PC-3 (cell line): ENCODE results near the gene STAT5B.

Source experiments
- CTCF ChIP-seq: fragments of 300-600 bp; sonication (generic); conservative IDR thresholded peaks from 2 replicates; pipeline ENCODE4 v1.5.1; 2017; ENCODE audit warnings: antibody characterized with exemption, low read depth, mild to moderate bottlenecking, low read length
- EZH2 ChIP-seq: fragments of 300-600 bp; sonication (generic); IDR thresholded peaks from one replicate; pipeline ENCODE4 v1.6.1; 2017; ENCODE audit warnings: antibody characterized with exemption, mild to moderate bottlenecking, low read length; ENCODE audit not compliant: unreplicated experiment
- EZH2phosphoT487 ChIP-seq: fragments of 300-600 bp; sonication (generic); IDR thresholded peaks from 2 replicates; pipeline ENCODE4 v1.6.1; 2018; ENCODE audit warnings: mild to moderate bottlenecking, antibody characterized with exemption, low read length, borderline replicate concordance

DNA sequence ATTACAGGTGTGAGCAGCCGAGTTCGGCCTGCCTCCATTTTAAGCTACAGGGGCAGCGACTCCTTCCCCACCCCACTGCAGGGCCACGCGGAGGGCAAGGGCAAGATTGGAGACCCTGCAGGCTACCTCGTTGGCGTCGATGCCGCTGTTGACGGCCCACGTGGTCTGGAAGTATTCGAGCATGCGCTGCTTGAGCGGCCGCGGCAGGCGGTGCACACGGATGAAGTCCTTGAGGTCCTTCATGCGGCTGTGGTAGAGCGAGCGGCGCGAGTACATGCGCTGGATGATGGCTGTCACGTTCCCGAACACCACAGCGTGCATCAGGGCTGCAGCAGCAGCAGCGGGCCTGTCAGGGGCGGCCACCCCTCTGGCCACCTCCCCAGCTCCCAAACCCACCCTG is 106.8 kb downstream of the STAT5B start:
- TF ChIP-seq CTCF (no peak), EZH2 (no peak), EZH2phosphoT487 (no peak)
